Measurements from ENCODE around the gene ARMC7.
"Not testable (repeated sequence)": the region's sequence is repeated elsewhere in the genome, so short reads cannot be mapped to it uniquely, and the experiment has no call there.

Gene ARMC7

DNA sequence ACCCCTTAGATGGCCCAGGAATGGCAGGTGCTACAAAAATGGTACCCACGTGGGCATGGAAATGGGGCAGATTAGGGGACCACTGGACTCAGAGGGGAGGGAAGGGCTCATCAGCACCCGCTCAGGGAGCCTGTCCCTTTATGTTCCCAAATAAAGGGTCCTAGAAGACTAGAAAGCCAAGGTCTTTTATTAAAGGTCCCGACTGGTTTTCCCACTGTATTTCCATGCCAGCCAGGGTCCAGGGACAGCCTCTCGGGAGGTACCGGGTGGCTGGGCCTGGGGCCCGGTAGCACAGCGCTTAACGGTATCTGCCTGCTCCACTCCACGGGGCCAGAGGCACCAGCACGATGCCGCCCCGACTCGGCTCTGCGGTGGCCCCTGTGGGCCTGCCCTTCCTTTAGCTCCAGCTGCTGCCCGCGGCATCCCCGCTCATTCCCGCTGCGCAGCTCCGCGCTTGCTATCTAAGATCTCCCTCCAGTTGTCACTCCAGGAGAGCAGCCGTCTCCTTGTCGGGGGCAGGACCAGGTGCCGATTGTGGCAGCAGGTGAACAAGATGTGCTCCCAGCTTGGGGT, 20.4 kb downstream of the ARMC7 start:
- no peak for DNase-seq (ENCODE audit: low read depth in 3 of 3)

DNA sequence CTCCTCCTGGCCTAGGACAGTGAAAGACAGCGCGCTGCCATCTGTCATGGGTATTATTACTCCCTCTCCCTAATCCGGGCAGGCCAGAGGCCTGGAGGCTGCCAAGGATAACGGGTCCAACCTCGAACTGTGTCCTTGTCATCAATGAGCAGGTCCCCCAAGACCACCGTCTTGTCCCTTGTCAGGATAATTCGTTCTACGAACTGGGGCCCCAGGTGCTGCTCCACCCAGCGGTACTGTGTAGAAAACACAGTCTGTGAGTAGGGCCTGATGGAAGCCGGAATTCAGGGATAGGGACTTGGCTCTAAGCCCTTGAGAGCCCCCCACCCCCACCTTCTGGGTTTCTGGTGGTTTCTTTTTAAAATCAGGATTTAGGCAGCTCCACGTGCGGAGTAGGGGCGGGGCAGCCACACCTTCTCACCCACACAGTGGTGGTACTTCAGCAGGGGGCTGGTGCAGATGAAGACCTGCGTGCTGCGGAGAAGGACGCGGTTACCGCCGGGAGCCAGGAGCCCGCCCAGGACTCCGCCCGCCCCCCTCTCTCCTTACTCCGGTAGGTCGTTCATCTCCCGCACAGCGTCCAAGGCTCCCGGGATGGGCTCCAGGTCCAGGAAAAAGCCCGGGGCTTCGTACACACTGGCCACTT, 21.0 kb downstream of the ARMC7 start:
- peak in 1 of 3 experiments; percentile 56 for DNase-seq (ENCODE audit: low read depth in 3 of 3)

DNA sequence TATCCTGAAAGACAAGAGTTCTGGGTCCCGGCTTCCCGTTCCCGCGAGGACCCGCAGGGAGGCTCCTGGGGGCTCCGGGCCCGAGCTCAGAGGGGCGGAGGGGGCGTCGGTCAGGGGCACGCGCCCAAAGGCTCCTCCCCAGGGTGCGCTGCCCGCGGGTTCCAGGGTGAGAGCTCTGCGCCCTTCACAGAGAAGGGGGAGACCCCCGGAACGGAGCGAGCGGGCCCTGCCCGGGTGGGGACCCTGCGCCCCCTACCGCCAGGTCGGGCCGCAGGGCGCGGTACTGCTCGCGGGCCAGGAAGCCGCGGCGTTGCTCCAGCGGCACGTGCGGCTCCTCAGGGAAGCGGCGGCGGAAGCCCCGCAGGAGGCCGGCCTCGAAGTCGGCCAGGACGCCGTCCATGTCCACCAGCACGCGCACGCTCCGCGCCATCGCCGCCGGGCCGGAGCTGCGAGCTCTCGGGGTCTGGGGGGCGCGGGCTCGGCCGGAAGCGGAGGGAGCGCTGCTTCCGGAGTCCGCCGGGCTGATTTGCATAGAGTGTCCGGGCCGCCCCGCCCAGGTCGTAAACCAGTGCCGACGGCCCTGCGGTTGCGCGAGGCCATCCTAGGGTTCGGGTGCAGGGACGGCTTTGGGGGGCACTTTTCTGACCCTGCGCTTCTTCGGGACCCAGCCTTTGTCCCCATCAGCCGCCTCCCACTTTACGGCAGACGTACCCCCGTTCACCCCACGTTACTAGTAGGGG, 21.7 kb downstream of the ARMC7 start, which contains the start of gene NT5C:
Gene NT5C (minus strand): TSS at position 465 of the 740 bp plus-strand sequence. CDS start 35 bp downstream, at position 430.
- peak; percentile 43 to 78 (median 60) for DNase-seq (ENCODE audit: low read depth in 3 of 3)

DNA sequence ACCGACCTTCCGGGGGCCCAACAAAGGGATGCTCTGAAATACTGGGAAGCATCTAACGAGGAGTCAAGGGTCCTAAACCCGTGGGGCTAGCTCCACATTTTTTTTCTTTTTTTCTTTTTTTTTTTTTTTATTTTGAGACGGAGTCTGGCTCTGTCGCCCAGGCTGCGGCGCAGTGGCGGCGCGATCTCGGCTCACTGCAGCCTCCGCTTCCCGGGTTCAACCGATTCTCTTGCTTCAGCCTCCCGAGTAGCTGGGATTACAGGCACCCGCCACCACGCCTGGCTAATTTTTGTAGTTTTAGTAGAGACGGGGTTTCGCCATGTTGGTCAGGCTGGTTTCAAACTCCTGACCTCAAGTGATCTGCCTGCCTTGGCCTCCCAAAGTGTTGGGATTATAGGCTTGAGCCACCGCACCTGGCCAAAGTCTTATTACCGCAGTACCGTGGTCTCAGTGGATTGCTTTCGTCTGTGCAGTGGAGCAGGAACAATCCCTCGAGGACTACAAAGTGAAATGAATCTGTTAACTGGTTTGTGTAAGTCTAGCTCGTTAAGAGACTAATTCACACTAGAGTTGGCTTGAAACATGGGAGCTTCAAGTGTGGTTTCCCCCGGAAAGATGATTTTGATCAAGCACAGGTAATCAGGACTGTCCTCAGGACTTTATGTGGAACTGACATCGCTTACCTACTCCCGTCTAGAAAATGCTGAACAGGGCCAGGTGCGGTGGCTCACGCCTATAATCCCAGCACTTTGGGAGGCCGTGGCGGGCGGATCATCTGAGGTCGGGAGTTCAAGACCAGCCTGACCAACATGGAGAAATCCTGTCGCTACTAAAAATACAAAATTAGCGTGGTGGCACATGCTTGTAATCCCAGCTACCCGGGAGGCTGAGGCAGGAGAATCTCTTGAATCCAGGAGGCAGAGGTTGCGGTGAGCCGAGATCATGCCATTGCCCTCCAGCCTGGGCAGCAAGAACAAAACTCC, 22.5 kb downstream of the ARMC7 start:
- not testable (repeated sequence) for DNase-seq (ENCODE audit: low read depth in 3 of 3)

DNA sequence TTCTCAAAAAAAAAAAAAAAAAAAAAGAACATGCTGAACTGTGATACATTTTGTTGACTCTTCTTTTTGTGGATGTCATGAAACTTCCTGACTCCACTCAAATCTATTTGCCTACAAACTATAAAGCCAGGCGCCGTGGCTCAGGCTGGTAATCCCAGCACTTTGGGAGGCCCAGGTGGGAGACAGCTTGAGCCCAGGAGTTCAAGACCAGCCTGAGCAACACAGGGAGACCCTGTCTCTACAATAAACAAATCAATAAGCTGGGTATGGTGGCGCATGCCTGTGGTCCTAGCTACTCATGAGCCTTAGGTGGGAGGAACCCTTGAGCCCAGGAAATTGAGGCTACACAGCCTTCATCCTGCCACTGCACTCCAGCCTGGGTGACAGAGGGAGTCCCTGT, 23.2 kb downstream of the ARMC7 start:
- no peak for DNase-seq (ENCODE audit: low read depth in 3 of 3)

DNA sequence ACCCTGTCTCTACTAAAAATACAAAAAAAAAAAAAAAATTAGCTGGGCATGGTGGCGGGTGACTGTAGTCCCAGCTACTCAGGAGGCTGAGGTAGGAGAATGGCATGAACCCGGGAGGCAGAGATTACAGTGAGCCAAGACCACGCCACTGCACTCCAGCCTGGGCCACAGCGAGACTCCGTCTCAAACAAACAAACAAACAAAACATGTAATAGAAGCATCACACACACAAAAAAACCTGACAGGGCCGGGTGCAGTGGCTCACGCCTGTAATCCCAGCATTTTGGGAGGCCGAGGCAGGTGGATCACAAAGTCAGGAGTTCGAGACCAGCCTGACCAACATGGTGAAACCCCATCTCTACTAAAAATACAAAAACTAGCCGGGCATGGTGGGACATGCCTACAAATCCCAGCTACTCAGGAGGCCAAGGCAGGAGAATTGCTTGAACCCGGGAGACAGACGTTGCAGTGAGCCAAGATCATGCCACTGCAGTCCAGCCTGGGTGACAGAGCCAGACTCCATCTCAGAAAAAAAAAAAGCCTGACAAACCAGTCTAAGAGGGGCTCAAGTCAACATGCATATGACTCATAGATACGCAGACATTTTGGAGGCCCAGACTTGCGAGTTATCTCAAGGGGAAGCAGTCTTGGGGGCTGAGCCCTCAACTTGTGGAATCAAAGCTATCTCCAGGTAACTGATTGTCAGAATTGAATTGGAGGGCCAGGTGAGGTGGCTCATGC, 24.0 kb downstream of the ARMC7 start:
- DNase-seq (ENCODE audit: low read depth in 3 of 3): not testable (repeated sequence)

DNA sequence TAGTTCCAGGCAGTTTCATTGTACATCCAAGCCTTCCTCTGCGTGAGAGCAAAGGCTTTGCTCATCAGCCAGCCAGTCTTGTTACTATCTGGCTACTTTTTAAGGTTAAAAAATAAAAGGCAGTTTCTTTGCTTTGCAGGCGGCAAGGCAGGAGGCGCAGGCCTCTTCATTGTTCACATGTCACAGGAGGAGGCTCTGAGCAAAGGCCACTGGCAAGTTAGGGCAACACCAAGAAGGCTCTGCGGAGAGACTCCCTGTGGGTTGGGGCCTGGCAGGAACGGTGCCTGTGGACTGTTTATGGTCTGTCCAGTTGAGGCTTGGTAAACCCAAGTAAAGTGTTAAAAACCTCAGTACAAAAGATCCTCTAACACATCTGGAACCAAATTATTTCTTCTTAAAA, 25.7 kb downstream of the ARMC7 start:
- no peak for DNase-seq (ENCODE audit: low read depth in 3 of 3)

DNA sequence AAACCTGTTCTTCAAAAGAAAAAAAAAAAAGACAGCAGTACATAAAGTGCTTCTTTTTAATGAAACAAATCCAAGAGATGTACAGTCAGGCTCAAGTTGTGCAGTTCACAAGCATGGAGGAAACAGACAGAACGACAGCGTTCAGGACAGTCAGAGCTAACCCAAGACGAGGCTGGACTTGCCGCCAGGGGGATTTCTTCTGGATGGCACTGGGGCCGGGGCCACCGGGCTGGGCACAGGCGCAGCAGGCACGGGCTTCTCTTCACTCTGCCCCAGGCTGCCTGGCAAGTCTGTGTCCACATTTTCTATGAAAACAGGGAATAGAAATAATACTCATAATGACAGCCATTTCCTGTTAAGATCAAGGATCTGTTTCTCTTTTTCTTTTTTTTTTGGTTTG, 26.2 kb downstream of the ARMC7 start:
- no peak for DNase-seq (ENCODE audit: low read depth in 3 of 3)

DNA sequence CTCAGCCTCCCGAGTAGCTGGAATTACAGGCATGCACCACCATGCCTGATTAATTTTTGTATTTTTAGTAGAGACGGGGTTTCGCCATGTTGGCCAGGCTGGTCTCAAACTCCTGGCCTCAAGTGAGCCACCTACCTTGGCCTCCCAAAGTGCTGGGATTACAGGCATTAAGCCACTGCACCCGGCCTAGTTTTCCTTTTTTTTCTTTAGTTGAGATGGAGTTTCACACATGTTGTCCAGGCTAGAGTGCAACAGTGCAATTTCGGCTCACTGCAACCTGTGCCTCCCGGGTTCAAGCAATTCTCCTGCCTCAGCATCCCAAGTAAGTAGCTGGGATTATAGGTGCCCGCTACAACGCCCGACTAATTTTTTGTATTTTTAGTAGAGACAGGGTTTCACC, 28.0 kb downstream of the ARMC7 start:
- DNase-seq (ENCODE audit: low read depth in 3 of 3): not testable (repeated sequence)

DNA sequence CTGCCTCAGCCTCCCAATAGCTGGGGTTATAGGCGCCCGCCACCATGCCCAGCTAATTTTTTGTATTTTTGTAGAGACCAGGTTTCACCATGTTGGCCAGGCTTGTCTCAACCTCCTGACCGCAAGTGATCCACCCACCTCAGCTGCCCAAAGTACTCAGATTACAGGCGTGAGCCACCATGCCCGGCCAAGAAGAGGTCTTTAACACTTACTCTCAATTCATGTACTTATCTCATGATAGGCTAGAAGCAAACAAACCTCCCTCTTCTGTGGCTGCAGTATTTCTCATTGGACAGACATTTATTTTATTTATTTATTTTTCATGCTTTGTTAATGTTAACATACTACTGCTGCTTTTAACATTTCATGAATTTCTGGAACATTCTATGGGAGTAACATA, 28.8 kb downstream of the ARMC7 start:
- DNase-seq (ENCODE audit: low read depth in 3 of 3): no peak

DNA sequence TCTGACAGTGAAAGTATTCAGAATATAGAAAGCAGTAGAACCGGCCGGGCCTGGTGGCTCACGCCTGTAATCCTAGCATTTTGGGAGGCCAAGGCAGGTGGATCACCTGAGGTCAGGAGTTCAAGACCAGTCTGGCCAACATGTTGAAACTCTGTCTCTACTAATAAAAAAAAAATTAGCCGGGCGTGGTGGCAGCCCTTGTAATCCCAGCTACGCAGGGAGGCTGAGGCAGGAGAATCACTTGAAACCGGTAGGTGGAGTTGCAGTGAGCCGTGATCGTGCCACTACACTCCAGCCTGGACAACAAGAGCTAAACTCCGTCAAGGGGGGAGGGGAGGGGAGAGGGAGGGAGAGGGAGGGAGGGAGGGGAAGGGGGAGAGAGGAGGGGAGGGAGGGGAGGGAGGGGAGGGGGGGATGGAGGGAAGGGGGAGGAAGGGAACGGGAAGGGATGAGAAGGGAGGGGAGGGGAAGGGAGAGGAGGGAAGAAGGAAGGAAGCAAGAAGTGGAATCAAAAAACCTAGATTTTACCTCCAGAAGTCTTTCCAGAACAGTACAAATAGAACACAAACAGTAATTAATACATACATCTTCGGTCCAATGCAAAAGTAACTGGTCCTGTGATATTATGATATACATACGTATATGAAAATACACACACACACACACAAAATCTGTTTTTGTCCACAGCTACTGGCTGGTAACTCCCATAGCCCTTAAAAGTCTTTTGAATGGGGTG, 32.6 kb downstream of the ARMC7 start:
- DNase-seq (ENCODE audit: low read depth in 3 of 3): no peak

DNA sequence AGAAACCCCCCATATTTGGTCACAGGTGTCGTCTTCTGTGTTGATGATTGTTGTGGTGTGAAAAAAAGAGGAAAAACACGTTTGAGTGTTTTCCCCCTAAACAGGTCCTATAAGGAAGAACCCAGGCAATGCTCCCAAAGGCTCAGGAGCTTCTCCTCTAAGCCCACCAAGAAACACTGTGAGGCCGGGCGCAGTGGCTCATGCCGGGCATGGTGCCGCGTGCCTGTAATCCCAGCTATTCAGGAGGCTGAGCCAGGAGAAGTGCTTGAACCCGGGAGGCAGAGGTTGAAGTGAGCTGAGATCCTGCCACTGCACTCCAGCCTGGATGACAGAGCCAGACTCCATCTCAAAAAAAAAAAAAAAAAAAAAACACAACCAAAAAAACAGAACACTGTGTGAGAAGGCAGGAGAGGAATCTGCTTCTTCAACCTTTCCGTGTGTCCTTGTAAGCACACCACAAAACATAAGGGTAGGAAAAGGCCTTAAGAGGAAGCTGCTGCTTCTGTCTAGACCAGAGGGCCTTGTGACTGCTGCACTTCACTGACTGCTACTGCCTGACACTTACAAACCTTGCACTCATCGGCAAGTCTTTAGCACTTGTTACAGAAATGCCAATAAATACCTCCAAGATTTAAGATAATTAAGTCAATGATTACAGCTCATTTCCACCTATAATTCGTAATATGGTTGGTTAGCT, 35.2 kb downstream of the ARMC7 start:
- no peak for DNase-seq (ENCODE audit: low read depth in 3 of 3)

DNA sequence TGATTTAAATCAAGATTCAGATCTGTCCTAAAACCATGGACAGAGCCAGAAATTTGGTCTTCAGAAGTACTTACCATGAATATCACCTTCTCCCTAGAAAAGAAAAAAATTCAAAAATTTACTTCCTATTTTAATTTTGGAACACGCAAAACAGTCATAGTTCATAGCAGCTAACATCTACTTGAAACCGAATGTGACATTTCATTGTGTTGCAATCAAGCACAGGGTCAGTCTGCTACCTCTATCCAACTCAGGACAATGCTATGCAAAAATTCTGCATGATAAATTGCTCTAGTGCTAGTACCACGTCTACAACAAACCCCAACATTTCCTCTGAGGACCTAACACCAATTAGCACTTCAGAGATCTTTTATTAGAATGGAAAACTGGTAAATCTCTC, 36.8 kb downstream of the ARMC7 start:
- no peak for DNase-seq (ENCODE audit: low read depth in 3 of 3)

DNA sequence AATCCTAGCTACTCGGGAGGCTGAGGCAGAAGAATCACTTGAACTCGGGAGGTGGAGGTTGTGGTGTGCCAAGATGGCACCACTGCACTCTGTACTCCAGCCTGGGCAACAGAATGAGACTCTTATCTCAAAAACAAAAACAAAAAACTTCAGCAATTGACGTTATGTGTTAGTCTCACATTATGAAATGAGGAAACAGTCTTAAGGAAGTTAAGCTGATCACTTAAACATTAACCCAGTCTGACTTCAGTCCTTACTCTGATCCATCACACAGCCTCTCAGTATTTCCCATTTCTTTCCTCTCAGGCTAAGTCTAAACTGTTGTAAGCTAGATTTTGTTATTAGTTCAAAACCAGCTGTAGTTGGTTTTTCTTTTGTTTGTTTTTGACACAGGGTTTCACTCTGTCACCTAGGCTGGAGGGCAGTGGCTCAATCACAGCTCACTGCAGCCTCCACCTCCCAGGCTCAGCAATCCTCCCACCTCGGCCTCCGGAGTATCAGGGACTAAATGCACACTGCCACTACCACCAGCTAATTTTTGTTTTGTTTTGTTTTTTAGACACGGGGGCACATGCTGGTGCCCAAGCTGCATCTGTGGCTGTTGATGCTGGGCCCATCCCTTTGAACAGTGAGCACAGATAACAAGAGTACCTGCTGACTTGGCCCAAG, 38.2 kb downstream of the ARMC7 start:
- no peak for DNase-seq (ENCODE audit: low read depth in 3 of 3)

DNA sequence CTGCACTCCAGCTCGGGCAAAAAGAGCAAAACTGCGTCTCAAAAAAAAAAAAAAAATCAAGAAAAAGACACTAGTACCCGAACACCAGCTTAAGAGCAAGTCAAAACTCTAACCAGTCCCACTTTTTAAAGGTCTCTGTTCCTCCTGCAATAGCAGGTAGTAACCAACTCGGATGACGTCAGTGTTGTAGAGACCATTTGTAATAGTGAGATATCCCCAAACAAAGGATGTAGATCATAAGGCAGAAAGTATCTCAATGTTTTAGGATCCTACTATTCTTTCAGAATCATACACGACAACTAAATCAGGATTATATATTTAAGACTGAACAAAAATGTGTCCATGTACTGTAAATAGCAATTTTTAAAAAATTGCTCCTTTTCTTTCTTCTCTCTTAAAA, 42.2 kb downstream of the ARMC7 start:
- DNase-seq (ENCODE audit: low read depth in 3 of 3): no peak

DNA sequence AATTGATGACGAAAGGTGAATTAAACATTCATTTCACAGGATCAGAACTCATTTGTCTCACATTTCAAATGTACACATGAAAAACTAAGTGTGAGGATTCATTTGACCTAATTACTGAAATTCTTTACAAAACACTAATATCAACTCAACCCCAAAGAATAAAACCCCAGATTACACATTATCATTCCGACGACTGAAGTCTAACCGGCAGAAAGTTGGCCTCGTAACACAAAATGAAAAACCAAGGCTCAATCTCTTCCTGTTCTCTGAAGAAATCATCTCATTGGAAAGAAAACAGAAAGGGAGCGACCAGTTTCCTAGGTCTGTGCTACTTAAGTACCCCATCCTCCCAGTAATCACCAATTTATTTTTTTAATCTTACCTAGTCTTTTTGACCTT, 42.8 kb downstream of the ARMC7 start:
- no peak for DNase-seq (ENCODE audit: low read depth in 3 of 3)

DNA sequence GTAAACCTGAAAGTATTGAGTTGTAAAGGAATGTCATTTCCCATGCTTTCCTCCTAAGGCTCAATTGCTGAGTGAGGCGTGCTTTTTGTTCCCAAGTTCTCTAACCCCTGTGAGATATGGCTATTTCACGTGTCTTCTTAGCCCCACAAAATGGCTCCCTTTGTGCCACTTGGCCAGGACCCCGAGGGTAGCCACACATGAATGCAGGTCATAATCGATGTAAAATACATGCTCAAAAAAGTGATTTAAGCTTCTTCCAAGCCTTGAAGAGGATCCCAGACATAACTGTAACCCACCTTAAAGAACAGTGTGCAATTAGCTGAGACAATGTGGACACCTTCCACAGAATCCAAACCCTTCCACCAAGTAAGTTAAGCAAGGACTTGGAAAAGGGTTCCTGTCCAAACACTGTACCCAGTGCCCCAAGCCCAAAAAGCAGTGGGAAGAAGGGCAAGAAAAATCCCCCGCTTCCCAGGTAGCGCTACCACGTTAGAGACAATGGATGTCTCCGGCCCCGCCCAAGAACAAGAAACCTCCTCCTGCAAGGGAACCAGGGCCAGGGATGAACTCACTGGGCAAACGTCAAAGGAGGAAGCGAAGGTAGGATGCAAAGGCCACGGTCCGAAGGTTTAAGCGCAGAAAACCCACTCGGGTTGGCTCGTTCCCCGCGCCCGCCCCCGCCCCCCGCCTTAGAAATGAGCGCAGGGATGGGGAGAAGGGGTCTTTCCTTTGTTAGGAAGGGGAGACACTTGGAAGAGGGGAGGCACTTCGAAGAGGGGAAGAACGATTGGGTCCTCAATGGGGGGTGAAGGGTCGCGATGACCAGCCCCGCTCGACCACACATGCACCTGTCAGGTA, 43.4 kb downstream of the ARMC7 start:
- peak in 1 of 3 experiments; percentile 27 for DNase-seq (ENCODE audit: low read depth in 3 of 3)

DNA sequence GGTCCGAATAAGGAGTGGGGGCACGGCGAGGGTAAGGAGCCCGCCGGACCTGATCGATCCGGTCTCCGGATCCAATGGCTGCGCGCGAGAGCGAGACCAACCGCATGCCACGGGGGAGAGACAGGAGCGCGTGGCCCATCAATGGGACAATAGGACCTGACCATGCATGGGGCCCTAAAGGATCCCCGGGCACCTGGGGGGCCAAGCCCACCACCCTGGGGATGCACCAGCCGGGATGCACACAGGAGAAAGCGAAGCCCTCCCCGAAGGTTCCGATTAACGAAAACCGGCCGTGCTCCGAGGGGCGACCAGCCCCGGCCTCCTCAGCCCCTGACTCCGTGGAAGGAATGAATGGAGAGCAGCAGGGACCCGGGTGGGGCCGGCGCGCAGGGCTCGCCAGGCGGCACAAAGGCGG, 44.0 kb downstream of the ARMC7 start:
- DNase-seq (ENCODE audit: low read depth in 3 of 3): peak in 1 of 3 experiments; percentile 38

Measured in stimulated activated CD4-positive, alpha-beta T cell treated with anti-CD3 and anti-CD28 coated beads, TNF-alpha, amount 100 ng/mL, for 24 hours (primary cell).